ENCODE data around the gene TBC1D12.

Gene TBC1D12

GRCh38 chr10:94428766-94429707 is 26.7 kb downstream of the TBC1D12 start:
- DNase-seq (ENCODE audit: low read depth) = no peak

GRCh38 chr10:94430701-94431100 is 28.4 kb downstream of the TBC1D12 start:
- no peak overlapping the region for H3K4me3 ChIP-seq (ENCODE audit: low read depth, low read length)
- no peak for TF ChIP-seq CTCF (IDR thresholded peaks at IDR 0.05; ENCODE audit: low read depth, low read length, missing control alignments)
- DNase-seq (ENCODE audit: low read depth) = no peak

More at GRCh38 chr10:94428766-94429707, 26.7 kb downstream of the TBC1D12 start:
- TF ChIP-seq CTCF (IDR thresholded peaks at IDR 0.05; ENCODE audit: low read depth, low read length, missing control alignments) = no peak
- no peak overlapping the region for H3K4me3 ChIP-seq (ENCODE audit: low read depth, low read length)

GRCh38 chr10:94432443-94432842 is 30.1 kb downstream of the TBC1D12 start:
- DNase-seq (ENCODE audit: low read depth) = no peak
- no peak for TF ChIP-seq CTCF (IDR thresholded peaks at IDR 0.05; ENCODE audit: low read depth, low read length, missing control alignments)
- H3K4me3 ChIP-seq (ENCODE audit: low read depth, low read length) = no peak overlapping the region

GRCh38 chr10:94439275-94439861 is 37.0 kb downstream of the TBC1D12 start:
- no peak overlapping the region for H3K4me3 ChIP-seq (ENCODE audit: low read depth, low read length)
- TF ChIP-seq CTCF (IDR thresholded peaks at IDR 0.05; ENCODE audit: low read depth, low read length, missing control alignments) = no peak
- DNase-seq (ENCODE audit: low read depth) = no peak

- H3K4me3 ChIP-seq (ENCODE audit: low read depth, low read length) = no peak overlapping the region
- DNase-seq (ENCODE audit: low read depth) = no peak
- no peak for TF ChIP-seq CTCF (IDR thresholded peaks at IDR 0.05; ENCODE audit: low read depth, low read length, missing control alignments)
Measured at GRCh38 chr10:94440096-94440495, 37.8 kb downstream of the TBC1D12 start.

- H3K4me3 ChIP-seq (ENCODE audit: low read depth, low read length) = no peak overlapping the region
- DNase-seq (ENCODE audit: low read depth) = no peak
- TF ChIP-seq CTCF (IDR thresholded peaks at IDR 0.05; ENCODE audit: low read depth, low read length, missing control alignments) = no peak
Measured at GRCh38 chr10:94443047-94443446, 40.7 kb downstream of the TBC1D12 start.
